GM12892 (cell line): Measurements from ENCODE around the gene MED26.

Source experiments
- DNase-seq: peaks from one replicate; pipeline ENCODE4 v3.0.0; 2011; ENCODE audit not compliant: insufficient read length
- FAIRE-seq: peaks from 2 replicates; lab custom pipeline; 2011; peaks lifted over from hg19 to GRCh38; lab: Jason Lieb, UNC
- POLR2A ChIP-seq: IDR thresholded peaks from 2 replicates; pipeline ENCODE4 v1.6.1; 2011; ENCODE audit warnings: low read depth, low read length, control low read depth
- POLR2AphosphoS5 ChIP-seq: IDR thresholded peaks from 2 replicates; pipeline ENCODE4 v1.6.1; 2011; ENCODE audit warnings: low read depth, low read length, control low read depth
- TAF1 ChIP-seq: IDR thresholded peaks from 2 replicates; pipeline ENCODE4 v1.6.1; 2011; ENCODE audit warnings: low read depth, mild to moderate bottlenecking, control low read depth, low read length, borderline replicate concordance

Gene MED26

DNA sequence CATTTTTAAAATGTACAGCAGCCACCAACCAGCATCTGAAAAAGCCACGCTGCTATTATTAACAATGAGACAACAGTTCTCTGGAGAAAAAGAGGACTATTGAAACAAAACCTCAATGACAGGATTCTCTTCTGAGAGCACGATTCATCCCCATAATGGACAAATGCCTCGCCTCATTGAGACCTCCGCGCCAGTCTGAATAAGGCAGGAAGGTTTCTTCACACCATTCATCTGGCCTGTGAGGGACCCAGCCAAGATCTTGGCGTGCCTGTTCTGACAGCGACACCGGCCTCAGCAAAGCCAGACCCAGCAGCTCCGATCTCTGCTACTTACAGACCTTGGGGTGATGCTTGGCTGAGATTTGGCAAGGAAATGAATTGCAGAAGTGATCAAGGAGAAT, 17.1 kb upstream of the MED26 start:
- DNase-seq (no peak), FAIRE-seq (no peak)
- TF ChIP-seq POLR2AphosphoS5, result no peak
- TF ChIP-seq POLR2A, result no peak
- no peak for TF ChIP-seq TAF1

DNA sequence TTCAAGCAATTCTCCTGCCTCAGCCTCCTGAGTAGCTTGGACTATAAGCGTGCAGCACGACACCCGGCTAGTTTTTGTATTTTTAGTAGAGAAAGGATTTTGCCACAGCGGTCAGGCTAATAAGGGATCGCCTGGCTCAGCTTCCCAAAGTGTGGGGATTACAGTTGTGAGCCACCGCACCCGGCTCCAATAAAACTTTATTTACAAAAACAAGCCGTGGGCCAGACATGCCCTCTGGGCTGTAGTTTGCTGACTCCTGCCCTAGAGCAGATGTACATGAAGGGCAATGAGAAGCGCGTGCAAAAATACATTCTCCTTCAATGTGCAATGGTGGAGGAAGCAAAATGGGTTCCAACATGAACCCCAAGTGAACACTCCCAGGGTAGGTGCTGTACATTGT, 13.7 kb upstream of the MED26 start:
- no peak for DNase-seq
- no peak for FAIRE-seq
- TF ChIP-seq TAF1 (no peak), POLR2A (no peak), POLR2AphosphoS5 (no peak)

DNA sequence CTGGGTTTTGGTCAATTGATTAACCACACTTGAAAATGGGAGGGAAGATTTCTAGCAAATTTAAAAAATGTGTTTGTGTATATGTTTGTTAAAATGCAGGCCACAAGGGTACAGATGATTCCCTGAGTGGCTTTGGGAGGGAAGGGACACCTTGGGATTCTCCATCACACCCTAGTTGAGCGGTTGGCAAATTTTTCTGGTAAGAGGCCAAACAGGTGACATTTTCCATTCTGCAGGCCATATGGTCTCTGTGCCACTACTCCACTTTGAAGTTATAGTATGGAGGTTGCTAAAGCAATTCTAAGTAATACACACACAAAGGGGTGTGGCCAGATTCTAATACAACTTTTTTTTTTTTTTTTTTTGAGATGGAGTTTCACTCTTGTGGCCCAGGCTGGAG, 12.9 kb upstream of the MED26 start:
- FAIRE-seq, result no peak
- no peak for TF ChIP-seq POLR2A
- no peak for TF ChIP-seq POLR2AphosphoS5
- TF ChIP-seq TAF1, result no peak

DNA sequence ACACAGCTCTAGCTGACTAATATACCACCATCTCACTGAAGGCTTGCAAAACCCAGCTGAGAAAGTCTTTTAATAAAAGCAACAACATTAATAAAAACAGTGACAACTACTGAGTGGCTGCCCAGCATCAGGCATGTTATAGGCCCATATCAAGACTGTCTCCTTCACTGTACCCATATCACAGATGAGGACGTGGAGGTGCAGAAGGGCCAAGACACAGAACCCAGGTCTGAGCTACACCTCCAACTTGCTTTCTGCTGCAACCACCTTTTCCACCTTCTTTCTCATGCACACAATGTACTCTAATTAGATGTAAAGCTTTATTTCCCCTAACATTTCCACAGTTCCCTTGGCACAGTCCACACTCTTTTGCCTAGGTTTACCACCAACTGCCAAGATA, 10.7 kb upstream of the MED26 start:
- DNase-seq (no peak), FAIRE-seq (no peak)
- TF ChIP-seq TAF1, result no peak
- no peak for TF ChIP-seq POLR2A
- TF ChIP-seq POLR2AphosphoS5, result no peak

More for the DNA sequence above, 12.9 kb upstream of the MED26 start:
- no peak for DNase-seq

DNA sequence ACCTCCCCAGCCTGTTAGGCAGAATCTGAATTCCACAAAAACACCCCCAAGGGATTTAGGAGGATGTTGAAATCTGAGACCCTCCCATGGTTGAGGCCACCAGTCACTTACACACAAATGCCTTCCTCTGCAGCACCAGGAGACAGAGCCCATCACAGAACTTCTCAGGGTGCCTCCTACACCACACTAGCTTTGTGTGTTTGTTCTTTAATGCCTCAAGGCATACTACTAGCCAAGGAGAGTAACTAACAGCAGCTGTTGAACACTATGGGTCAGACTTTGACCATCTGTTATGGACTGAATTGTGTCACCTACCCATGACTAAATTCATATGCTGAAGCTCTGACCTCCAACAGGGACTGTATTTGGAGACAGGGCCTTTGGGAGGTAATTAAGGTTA, 9.5 kb upstream of the MED26 start:
- DNase-seq (no peak), FAIRE-seq (peak; percentile 27)
- no peak for TF ChIP-seq TAF1
- TF ChIP-seq POLR2AphosphoS5, result no peak
- no peak for TF ChIP-seq POLR2A

DNA sequence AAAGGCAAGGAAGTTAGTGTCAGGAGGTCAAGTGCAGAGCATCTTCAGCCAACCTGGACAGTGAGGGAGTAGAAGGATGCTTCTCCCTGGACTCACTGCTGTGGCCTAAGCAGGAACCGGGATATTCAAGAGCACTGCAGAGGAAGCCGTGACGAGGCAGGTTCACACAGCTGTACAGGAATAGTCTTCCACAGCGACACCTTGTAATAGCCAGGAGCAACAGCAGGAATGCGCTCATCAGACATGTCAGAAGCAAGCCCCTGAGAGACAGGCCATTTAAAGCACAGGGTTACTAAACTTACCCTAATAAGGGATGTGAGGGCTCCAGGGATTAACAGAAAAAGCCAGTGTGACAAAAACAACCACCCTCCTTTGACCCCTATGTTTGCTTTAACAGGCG, 3.5 kb upstream of the MED26 start:
- DNase-seq (no peak), FAIRE-seq (no peak)
- TF ChIP-seq POLR2AphosphoS5 (no peak), TAF1 (no peak), POLR2A (no peak)

DNA sequence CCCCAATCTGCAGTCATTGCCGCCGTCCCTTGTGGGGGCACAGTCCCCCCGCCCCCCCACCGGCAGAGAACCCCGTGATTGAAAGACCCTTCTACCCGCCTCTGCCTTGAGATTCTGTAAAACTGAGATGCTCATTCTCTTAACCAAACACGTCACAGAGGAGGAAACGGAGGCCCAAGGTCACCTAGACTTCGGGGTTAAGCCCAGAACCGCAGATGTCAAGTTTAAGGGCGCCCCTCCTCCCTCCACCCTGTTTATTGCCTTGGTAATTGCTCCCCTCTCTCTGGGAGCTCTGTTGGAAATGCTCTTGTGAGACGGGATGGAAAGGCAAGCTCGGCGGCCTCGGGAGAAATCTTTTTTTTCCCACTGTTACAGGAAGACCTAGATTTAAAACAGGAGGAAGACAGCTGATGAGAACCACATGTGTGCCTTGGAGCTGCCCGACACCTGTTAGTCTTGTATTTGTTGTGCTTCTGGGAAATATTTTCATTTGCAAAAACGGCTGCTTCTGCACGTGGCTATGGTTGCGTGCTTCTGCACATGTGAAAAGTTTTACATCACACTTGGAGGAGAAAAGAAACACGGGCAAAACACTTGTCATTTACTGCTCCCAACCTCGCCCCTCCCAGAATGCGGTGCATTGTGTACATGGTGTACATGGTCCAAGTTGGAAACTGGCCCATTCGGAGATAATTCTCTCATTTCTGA, 1.1 kb upstream of the MED26 start:
- DNase-seq, result no peak
- peak; percentile 70 for FAIRE-seq
- TF ChIP-seq TAF1 (no peak), POLR2AphosphoS5 (no peak), POLR2A (no peak; the same call in 1 of the 2 replicates)

DNA sequence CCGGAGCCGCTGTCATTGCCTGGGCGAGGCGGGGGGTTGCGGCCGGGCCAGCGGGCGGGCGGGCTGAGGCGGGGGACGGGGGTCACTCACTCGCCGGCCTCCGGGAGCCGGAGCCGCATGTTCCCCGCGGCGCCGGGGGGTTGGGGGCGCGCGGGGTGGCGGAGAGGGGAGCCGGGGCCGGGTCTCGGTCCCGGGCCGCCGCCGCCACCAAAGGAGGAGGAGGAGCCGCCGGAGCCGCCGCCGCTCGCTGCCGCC, 149 bp downstream of the MED26 start:
- TF ChIP-seq POLR2A, result no peak
- TF ChIP-seq POLR2AphosphoS5, result no peak
- TF ChIP-seq TAF1, result no peak
- DNase-seq, result no peak
- no peak for FAIRE-seq

DNA sequence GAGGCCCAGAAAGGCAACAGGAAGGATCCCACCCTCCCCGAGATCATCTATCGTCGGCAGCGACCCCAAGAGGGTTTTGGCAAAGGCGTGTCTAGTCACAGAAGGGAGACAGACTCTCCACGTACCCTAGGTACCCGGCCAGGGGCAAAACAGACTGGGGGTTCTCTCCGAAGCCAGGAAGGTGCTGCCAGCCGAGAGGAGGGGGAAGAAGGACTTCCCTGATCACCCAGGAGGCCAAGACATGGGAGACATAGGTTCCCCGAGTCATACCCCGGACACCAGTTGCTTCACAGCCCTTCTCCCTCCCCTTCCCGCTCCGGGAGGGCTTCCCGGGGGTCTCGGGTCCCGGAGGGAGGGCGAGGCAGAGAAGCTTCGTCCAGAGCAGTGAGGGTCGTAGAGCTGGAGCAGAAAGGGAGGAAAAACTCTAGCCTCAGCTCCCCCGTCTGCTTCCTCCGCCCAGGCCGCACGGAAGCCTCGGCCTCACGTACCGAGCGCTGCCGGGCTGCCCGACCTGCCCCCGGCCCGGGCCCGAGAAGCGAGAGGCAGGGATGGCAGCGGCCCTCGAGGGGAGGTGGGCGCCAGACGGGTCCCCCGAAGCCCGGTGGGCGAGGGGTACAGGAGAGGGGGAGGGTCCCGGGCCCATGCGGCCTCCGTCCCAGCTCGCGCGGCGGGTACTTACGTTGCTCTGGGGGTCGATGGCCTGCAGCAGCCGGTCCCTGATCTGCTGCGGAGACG, 644 bp downstream of the MED26 start:
- FAIRE-seq, result no peak
- no peak for DNase-seq
- TF ChIP-seq TAF1, result 0 out of 2 replicates have a peak, but pooled peaks have one; percentile 33
- TF ChIP-seq POLR2A, result no peak

DNA sequence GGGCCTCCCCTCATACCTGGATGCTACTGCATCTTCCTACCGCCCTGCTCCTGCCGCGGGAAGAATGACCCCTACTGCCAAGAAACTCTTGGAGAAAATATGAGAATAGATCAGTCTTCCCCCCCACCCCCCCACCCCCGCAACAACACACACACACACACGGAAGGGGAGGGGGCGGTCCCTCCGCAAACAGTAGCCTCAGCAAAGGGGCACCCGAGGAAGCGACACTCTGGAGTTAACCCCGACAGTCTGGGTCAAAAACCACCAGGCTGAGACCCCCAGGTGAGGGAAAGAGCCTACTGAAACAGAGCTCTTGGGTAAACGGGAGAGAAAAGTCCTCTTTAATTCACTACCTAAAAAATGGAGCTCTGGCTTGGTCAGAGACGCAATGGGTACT, 1.2 kb downstream of the MED26 start:
- no peak for FAIRE-seq
- no peak for DNase-seq
- TF ChIP-seq POLR2AphosphoS5 (no peak), POLR2A (no peak), TAF1 (no peak)

DNA sequence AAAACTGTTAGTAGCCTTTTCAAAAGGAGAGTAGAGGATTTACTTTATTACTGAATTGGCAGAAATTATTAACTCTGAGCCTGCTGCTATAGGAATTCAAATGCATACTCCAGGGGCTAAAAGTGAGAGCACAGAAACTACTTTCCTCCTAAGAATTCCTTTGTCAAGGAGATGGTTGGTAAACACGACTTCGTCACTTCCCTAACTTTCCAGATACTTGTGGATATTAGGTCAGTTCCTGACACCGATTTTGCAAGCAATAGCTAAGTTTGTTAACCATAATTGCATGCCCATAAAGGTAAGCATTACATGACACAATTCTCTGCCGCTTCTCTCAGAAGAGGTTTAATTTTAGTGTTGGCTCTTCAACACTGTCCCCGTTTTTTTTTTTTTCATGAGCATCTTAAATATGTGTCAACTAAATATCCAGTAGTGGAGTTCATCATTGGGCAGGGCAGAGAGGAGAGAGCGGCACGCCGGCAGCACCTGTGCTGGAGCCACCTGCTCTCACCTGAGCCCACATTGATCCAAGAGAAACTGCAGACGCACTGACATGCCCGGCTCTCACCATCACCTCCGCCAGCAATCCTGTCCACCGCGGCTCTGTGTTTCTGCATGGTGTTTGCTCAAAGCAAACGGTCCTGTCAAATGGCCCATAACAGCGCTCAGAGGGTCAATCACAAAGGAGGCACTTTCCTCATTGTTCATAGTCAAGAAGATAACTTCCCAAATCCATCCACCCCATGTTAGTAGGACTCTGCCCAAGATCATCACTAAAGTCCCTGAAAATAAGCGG, 2.6 kb downstream of the MED26 start:
- no peak for FAIRE-seq
- no peak for DNase-seq
- no peak for TF ChIP-seq POLR2AphosphoS5
- TF ChIP-seq POLR2A, result no peak
- no peak for TF ChIP-seq TAF1
